ENCODE data around the gene CD22.
"Not testable (repeated sequence)": the region's sequence is repeated elsewhere in the genome, so short reads cannot be mapped to it uniquely, and the experiment has no call there.

CD22 gene

DNA sequence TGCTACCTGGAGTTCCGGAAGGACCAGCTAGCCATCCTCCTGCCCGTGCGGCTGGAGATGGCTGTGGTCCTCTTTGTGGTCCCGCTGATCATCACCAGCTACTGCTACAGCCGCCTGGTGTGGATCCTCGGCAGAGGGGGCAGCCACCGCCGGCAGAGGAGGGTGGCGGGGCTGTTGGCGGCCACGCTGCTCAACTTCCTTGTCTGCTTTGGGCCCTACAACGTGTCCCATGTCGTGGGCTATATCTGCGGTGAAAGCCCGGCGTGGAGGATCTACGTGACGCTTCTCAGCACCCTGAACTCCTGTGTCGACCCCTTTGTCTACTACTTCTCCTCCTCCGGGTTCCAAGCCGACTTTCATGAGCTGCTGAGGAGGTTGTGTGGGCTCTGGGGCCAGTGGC, 30.4 kb downstream of the CD22 start:
- DNase-seq (ENCODE audit: low spot score) = not testable (repeated sequence)

DNA sequence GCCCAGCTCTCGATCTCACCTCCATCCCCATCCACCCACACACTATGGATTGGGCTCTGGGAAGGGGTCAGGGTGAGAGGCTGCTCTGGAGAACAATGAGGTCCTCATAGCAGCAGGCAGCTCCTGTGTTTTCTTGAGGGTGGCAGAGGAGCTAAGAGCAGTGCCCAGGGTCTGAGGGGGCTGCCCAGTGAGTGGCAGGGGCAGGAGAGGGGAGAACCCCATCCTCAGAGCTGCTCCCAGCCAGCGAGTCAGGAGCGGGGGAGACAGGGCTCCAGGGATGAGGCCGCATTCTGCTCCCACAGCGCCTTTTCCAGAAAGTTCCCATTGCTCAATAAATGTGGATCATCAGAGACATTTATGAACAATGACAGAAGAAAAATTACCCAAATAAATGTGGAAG, 31.1 kb downstream of the CD22 start:
- DNase-seq (ENCODE audit: low spot score) = not testable (repeated sequence)

DNA sequence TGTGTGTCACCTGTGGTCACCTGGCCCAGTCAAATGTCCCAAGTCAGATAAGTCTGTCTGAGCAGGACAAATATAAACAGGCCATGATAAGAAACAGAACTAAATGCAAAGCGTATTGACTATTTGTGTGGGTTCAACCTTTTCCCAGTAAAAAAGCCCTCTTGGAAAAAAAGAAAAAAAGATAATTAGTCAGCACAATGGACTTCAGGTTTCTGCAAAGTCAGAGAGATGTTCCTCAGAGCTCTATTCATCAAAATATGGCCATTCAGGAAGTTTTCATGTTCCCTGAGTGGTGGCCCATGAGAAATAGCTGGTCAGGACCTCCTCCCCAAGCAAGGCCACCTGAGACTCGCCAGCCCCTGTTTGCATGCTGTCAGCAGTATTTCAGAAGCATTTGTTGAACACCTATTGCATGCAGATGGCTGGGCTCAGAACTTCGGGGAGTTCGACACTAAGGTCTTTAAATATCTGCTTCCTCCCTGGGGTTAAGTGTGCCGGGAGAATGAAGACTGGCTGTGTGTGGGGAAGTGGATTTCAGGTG, 32.0 kb downstream of the CD22 start:
- no peak for DNase-seq (ENCODE audit: low spot score)

DNA sequence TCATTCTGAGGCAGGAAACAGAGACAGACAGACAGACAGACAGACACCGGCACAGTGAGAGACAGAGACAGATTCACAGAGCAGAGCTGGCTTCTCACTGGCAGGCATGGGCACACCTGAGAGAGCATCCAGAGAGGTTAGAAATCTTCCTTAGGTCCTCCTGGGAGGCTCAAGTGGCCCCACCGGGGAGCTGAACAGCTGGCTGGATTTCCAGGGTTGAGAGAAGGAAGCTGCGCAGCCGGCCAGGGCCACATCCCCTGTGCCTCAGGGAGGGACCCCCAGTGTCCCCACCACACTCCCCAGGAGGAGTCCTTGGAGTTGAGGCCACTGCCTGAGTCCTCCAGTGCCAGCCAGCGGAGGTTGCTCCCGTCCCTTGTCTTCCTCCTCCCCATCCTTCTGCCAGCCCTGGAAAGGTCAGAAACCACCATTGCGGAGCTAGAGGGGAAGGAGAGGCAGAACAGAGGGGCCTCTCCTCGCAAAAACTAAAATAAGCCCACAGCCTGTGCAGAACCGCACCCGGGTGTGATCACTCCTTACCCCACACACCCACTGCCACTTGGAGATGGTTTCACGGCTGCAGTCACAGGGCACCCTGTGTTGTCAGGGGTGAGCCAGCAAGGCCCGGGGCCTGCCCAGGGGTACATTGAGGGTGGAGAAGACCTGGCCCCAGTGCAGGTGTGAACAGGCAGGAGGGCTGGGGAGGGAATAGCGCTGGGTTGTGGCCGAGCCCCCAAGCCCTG, 33.4 kb downstream of the CD22 start:
- no peak for DNase-seq (ENCODE audit: low spot score)

DNA sequence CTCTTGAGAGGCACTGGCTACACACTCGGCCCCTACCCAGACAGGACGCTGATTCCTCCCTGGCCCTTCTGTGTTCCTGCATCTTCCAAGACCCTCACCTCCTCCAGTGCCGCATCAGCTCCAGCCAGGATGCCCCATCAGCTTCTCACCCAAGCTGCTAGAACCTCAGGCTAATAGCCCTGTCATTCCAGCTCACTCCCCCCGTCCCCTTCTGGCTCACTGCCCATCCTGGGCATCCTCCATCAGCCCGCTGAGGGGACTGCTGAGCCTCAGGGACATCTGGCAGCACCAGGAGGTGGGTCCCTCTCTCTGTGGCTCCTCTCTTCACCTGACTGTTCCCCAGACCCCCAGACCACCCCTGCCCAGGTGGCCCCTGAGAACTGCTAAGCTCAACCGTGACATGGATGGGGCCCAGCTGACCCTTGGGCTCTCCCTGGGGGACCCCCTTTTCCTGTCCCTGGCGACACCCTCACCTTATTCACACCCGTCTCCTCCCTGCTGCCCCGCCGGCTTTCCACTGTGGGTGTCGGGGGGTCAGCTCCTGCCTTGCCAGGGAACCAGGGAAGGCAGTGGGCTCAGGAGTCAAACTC, 34.1 kb downstream of the CD22 start:
- no peak for DNase-seq (ENCODE audit: low spot score)

DNA sequence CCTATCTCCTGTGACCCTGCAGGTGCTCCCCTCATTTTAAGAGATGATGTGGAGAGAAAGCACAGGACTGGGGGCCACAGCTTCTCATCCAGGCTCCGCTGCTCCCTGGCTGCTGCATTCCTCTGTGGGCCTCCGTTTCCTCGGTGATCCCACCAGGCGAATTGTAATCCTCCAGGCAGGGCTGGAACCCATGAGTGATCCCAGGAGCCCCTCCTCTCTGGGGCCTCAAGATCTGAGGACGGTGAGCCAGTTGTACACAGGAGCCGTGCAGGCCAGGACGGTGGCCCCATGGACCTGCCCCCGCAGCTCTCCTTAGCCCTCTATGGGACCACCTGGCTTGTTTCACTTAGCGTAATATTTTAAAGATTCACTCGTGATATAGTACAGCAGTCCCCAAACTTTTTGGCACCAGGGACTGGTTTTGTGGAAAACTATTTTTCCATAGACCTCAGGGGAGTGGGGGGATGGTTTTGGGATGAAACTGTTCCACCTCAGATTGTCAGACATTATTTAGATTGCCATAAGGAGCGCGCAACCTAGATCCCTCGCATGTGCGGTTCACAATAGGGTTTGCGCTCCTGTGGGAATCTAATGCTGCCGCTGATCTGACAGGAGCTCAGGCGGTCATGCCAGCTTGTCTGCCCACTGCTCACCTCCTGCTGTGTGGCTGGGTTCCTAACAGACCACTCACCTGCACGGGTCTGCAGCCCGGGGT, 34.9 kb downstream of the CD22 start:
- DNase-seq (ENCODE audit: low spot score) = no peak

DNA sequence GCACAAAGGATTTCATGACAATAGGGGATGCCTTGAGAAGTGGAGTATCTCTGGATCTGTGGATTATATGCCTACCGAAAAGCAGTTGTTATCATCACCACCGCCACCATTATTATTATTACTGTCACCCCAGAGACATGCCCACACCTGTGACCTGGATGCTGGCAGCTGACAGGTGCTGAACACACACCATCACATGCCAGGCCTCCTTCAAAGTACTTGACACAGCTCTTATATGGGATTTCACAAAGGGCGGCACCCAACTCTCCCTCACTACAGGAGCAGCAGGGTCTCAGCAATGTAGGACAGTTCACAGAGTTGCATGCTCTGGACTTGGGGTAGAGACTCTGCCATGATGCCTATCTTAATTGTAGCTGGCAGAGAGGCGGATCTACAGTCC, 36.3 kb downstream of the CD22 start:
- DNase-seq (ENCODE audit: low spot score) = no peak

DNA sequence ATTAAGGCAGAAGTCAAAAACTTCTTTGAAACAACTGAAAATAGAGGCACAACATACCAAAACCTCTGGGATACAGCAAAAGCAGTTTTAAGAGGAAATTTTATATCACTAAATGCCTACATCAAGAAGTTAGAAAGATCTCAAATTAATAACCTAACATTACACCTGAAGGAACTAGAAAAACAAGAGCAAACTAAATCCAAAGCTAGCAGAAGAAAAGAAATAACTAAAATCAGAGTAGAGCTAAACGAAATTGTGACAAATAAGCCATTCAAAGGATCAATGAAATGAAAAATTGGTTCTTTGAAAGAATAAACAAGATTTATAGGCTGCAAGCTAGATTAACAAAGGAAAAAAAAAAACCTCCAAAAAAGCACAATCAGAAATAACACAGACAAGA, 39.4 kb downstream of the CD22 start:
- DNase-seq (ENCODE audit: low spot score) = no peak

DNA sequence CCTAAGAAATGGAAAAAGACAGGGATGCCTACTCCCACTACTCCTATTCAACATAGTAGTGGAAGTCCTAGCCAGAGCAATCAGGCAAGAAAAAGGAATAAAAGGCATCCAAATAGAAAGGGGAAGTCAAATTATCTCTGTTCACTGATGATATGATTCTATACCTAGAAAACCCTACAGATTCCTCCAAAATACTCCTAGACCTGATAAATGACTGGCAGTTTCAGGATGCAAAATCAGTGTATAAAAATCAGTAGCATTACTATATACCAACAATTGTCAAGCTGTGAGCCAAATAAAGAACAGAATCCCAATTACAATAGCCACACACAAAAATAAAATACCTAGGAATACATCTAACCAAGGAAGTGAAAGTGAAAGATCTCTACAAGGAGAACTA, 40.5 kb downstream of the CD22 start:
- no peak for DNase-seq (ENCODE audit: low spot score)

DNA sequence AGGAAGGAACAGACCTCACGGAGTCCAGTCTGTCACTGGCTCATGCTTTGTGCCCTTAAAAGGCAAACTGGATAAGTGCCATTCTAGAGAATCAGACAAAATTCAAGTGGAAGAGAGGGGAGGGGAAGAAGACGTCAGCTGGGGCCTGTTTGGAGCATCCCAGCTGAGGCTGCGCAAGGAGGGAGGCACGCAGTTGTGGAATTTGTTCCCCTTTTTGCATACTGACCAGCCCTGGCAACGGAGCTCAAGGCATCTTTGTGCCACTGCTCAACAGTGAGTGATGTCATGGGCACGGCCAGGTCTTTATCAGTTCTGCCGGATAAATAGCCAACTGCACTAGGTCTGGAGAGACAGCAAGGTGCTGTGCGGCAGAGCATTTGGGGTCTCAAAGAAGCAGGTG, 41.7 kb downstream of the CD22 start, which contains the start of gene GPR42:
TSS of gene GPR42 (plus strand) at position 347 of the 400 bp plus-strand sequence. CDS start 292 bp downstream, outside the sequence.
- no peak for DNase-seq (ENCODE audit: low spot score)

DNA sequence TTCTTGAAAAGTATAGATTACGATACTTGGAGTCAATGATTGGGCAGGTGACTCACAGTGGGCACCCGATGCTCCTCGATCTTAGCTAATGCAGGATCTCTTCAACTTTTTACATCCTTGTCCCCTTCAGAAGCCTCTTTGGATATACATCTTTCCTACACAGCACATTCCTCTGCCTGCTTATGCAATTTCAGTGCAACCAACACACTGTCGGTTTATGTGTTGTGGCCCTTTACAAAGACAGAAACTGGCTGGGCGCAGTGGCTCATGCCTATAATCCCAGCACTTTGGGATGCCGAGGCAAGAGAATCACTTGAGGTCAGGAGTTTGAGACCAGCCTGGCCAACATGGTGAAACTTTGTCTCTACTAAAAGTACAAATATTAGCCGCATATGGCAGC, 44.5 kb downstream of the CD22 start:
- DNase-seq (ENCODE audit: low spot score) = no peak

DNA sequence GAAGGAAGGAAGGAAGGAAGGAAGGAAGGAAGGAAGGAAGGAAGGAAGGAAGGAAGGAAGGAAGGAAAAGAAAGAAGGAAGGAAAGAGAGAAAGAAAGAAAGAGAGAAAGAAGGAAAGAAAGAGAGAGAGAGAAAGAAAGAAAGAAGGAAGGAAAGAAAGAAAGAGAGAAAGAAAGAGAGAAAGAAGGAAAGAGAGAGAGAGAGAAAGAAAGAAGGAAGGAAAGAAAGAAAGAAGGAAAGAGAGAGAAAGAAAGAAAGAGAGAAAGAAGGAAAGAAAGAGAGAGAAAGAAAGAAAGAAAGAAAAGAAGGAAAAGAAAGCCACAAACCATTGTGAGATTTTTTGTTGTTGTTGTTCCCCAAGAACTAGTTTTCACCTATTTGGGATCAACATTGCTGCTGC, 45.0 kb downstream of the CD22 start:
- not testable (repeated sequence) for DNase-seq (ENCODE audit: low spot score)

DNA sequence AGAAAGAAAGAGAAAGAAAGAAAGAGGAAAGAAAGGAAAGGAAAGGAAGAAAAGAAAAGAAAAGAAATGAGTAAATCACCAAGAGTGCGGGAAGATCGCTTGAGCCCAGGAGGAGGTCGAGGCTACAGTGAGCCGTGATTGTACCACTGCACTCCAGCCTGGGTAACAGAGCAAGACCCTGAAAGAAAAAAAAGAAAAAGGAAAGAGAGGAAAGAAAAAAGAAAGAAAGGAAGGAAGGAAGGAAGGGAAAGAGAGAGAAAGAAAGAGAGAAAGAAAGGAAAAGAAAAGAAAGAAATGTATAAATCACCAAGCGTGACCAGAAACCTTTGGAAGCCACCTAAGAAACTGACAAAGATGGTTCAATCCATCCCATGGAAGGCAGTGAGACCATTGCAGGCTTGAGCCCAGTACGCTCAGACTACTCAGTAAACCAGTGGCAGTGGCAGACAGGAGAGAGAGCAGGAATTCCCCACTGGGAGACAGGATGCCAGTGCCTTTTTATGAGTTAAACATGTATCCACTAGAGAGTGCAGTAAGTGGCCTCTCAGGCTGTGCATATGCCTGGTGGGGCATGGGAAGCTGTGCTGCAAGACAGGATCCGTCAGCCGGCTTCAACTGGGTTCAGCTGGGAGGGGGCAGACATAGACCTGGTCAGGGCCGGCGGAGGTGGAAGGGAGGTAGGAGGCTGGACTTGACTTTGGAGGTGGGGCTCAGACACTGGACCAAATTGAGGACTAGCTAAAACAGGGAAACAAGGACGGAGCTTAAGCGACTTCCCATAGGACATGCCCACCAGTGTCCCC, 46.7 kb downstream of the CD22 start:
- DNase-seq (ENCODE audit: low spot score) = no peak

DNA sequence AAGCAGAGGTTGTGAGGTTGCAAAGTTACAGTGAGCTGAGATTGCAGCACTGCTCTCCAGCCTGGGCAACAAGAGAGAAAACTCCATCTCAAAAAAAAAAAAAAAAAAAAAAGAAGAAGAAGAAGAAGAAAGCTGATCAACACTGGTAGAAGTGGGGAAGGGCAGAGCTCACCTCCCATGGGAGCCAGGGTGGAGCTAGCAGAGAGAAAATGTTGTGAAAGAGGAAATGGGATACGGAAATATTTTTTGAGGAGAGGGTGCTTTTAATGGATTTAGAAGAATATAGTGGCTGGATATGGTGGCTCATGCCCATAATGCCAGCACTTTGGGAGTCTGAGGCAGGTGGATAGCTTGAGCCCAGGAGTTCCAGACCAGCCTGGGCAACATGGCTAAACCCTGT, 48.7 kb downstream of the CD22 start:
- DNase-seq (ENCODE audit: low spot score) = no peak

DNA sequence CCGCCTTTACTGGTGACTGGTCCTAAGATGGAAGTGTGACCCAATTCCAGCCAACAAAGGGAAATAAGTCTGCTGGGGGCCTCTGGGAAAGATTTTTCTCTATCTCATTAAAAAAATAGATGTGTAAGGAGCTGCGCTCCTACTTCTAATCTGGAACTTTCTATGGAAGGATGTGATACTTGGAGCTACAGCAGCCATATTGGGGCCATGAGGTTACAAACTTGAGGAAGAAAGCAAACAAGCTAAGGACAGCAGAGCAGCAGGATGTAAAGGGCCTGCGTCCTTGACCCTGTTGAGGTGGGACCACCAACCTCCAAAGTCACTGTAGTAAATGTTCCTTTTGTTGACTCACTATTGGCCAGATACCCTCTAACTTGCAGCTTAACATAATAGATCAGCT, 49.4 kb downstream of the CD22 start:
- no peak for DNase-seq (ENCODE audit: low spot score)

DNA sequence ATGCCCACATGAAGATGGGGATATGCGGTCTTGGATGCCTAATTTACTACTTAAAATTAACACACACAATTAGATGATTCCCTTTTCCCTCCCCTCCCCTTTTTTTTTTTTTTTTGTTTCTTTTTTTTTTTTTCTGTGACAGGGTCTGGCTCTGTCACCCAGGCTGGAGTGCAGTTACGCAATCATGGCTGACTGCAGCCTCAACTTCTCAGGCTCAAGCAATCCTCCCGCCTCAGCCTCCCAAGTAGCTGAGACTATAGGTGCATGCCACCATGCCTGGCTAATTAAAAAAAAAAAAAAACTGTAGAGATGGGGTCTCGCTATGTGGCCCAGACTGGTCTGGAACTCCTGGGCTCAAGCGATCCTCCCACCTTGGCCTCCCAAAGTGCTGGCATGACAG, 50.6 kb downstream of the CD22 start:
- DNase-seq (ENCODE audit: low spot score) = not testable (repeated sequence)

DNA sequence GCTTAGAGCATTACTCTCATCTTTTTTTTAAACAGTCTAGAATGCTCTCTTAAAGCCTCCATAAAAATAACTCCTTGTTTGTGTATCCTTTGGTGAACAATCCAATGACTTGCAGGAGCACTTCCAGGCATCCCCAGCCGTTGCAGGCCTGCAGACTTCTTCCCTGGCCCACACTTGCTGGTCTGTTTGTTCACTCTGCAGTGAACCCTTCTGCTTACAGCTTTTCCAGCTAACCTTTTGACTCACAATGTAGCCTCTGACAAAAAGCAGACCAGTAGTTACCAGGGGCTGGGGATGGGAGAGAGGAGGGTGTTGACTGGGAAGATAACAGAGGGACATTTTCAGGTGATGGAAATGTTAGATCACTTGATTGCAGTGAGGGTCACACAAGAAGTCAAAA, 51.0 kb downstream of the CD22 start:
- no peak for DNase-seq (ENCODE audit: low spot score)

DNA sequence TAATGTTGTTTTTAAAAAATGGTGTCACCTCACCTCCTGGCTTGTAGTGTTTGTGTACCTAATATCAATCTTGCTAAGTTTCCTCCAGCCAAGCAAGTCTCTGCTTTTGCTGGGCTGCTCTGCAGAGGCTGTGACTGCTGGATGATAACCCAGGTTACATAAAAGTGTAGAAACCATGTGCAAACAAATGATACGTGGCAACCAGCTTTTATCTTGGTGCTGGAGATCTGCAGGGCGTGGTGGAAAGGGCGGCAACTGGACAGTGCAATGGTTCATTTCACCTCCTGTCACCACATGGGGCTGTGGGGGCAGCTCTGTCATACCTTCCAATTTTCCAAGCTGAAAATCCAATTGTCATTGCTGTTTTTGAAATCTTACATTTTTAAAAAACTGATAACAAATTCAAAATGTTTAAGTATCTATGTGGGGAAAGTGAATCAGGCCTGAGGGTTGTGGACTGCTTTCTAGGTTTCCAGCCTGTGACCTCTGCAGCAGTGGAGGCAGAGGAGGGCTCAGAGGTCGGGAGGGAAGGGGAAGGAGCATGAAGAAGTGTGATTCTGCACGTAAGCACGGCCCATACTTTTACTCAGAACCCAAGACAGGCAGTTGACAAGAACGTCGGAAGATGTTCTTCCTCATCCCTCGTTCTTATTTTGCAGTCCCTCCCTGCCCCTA, 51.6 kb downstream of the CD22 start:
- no peak for DNase-seq (ENCODE audit: low spot score)

DNA sequence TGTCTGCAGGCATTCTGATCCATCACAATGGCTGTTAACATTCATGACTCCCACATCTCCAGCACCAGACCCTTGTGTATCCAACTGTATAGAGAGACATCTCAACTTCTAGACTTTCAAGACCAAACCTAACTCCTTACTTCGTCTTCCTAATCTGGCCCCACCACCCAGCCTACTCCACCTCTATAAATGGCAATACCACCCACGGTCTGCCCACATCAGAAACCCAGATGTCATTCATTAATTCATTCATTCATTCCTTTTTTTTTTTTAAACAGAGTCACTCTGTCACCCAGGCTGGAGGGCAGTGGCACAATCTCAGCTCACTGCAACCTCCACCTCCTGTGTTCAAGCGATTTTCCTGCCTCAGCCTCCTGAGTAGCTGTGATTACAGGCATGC, 52.3 kb downstream of the CD22 start:
- no peak for DNase-seq (ENCODE audit: low spot score)

DNA sequence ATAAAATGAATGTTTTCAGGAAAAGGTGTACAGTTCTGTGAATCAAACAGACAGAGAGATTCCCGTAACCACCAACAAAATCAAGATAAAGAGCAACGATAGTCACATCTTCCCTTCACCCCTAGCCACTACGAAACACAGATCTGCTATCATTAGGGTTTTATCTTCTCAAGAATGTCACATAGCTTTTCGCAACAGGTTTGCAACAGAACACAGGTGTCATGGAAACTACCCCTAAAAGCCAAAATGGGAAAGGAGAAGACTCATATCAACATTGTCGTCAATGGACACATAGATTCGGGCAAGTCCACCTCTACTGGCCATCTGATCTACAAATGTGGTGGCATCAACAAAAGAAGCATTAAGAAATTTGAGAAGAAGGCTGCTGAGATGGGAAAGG, 52.9 kb downstream of the CD22 start:
- no peak for DNase-seq (ENCODE audit: low spot score)

DNA sequence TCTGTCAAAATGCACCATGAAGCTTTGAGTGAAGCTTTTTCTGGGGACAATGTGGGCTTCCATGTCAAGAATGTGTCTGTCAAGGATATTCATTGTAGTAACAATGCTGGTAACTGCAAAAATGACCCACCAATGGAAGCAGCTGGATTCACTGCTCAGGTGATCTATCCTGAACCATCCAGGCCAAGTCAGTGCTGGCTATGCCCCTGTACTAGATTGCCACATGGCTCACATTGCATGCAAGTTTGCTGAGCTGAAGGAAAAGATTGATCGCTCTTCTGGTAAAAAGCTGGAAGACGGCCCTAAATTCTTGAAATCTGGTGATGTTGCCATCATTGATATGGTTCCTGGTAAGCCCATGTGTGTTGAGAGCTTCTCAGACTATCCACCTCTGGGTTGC, 54.5 kb downstream of the CD22 start:
- DNase-seq (ENCODE audit: low spot score) = no peak
